Measurements from ENCODE around the gene KCNAB2.

The KCNAB2 gene

DNA sequence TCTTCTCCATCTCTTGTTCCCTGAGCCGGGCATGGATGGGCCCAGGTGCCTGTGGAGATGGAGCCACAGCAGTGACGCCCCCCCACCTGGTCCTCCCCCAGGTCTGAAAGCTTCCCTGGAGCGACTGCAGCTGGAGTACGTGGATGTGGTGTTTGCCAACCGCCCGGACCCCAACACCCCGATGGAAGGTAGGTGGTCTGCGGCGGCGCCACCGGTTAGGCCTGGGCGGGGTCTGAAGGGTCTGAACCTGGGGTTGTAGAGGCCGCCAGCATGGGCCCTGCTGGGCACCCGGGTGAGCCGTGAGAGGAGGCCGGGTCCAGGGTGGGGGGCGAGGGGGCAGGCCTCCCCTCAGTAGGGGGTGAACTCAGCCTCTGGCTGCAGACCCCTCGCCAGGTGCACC is 44.6 kb downstream of the KCNAB2 start:
- 95% methylated on average over 18 of the region's 18 CpGs for WGBS (ENCODE audit: insufficient coverage)
- peaks cover 9 to 88% (median 56%) of the 10 kb centered on the region in 4 experiments for H3K36me3 ChIP-seq (ENCODE audit: control insufficient read depth in 4 of 4, insufficient read depth in 4 of 4, low read length in 3 of 4)
- H3K27ac ChIP-seq (ENCODE audit: insufficient read depth in 1 of 2, low read depth in 1 of 2, low read length in 2 of 2, poor library complexity in 1 of 2, severe bottlenecking in 2 of 2): no peak overlapping the region
- ChIA-PET CTCF (no interaction called here), POLR2A (interaction anchor here (0.9 kb wide), 1 partner anchor 10 kb away, joined by 3 read pairs; no protein-coding TSS in a partner anchor)
- H3K27me3 ChIP-seq (replicated peaks in 2 of 5; ENCODE audit: control insufficient read depth in 4 of 5, insufficient read depth in 5 of 5, low read length in 4 of 5): no peaks in the 10 kb centered on the region
- no peak overlapping the region for H3K4me3 ChIP-seq (ENCODE audit: control insufficient read depth in 1 of 7, extremely low read depth in 1 of 7, insufficient read depth in 4 of 7, low read depth in 2 of 7, low read length in 6 of 7)
- DNase-seq: no peak
- H3K4me1 ChIP-seq (ENCODE audit: control extremely low read depth in 1 of 4, control insufficient read depth in 4 of 4, insufficient read depth in 4 of 4, low read length in 3 of 4): no peaks in the 10 kb centered on the region
- H3K9me3 ChIP-seq (ENCODE audit: control extremely low read depth in 1 of 5, control insufficient read depth in 4 of 5, insufficient read depth in 2 of 5, low read depth in 1 of 5, low read length in 4 of 5): no peaks in the 10 kb centered on the region

DNA sequence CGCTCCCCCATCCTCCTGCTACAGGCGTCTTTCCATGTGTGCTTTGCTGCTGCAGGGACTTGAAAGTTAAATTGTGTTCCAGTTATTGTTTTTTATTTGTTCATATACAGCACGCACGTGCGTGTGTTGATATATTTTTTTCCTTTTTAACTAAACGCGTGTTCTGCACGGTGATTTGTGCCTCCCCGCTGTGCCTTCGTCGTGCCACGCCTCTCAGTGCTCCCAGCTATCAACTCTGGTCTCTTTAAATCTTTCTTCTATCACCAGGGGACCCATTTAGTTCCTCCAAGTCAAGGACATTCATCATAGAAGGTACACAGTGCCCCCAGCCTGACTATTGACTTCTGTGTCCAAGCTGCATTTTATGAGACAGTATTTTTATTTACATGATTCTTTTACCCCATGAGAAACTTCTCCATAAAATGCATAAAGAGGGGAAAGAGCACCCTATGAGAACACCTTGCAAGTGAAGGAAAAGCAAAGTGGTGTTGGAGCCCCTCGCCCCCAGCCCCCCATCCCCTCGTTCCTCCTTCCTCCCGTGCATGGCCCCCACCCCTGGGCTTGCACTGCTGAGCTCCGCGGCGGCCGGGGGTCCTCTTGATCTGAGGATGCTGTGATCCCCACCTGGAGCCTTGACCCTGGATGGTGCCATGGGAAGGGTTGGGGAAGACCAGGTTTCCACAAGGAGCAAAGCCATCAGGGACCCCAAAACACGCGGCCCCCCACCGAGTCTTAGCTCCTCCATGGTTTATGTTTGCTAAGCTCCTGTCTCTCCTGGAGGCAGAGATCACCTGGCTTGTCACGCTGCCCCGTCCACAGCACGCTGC is 45.5 kb downstream of the KCNAB2 start:
- WGBS (ENCODE audit: insufficient coverage): 92% methylated on average over 12 of the region's 25 CpGs
- H3K9me3 ChIP-seq (ENCODE audit: control extremely low read depth in 1 of 5, control insufficient read depth in 4 of 5, insufficient read depth in 2 of 5, low read depth in 1 of 5, low read length in 4 of 5): no peaks in the 10 kb centered on the region
- ChIA-PET CTCF (interaction anchor here (0.9 kb wide), 1 partner anchor 39 kb away, joined by 3 read pairs; no protein-coding TSS in a partner anchor), POLR2A (interaction anchor here (0.5 to 0.9 kb wide), 2 partner anchors 9 to 18 kb away, joined by 3 to 4 read pairs; no protein-coding TSS in a partner anchor)
- no peak overlapping the region for H3K4me3 ChIP-seq (ENCODE audit: control insufficient read depth in 1 of 7, extremely low read depth in 1 of 7, insufficient read depth in 4 of 7, low read depth in 2 of 7, low read length in 6 of 7)
- no peaks in the 10 kb centered on the region for H3K4me1 ChIP-seq (ENCODE audit: control extremely low read depth in 1 of 4, control insufficient read depth in 4 of 4, insufficient read depth in 4 of 4, low read length in 3 of 4)
- no peak for DNase-seq
- no peak overlapping the region for H3K27ac ChIP-seq (ENCODE audit: insufficient read depth in 1 of 2, low read depth in 1 of 2, low read length in 2 of 2, poor library complexity in 1 of 2, severe bottlenecking in 2 of 2)
- H3K36me3 ChIP-seq (ENCODE audit: control insufficient read depth in 4 of 4, insufficient read depth in 4 of 4, low read length in 3 of 4): peaks cover 9 to 86% (median 57%) of the 10 kb centered on the region in 4 experiments
- no peaks in the 10 kb centered on the region for H3K27me3 ChIP-seq (replicated peaks in 2 of 5; ENCODE audit: control insufficient read depth in 4 of 5, insufficient read depth in 5 of 5, low read length in 4 of 5)

DNA sequence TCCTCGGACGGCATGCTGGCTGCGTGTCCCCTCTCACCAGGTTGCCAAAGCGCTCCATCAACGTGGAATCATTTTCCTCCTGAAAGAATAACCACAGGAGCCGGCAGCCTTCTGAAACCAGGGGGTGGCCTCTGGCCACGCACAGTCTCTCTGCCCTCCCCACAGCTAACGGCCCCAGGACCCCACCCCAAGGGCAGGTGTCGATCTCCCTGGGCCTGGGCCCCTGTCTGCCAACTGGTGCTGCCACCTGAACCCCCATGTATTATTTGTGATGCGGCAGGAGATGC is 46.1 kb downstream of the KCNAB2 start:
- Histone ChIP-seq H3K36me3 (ENCODE audit: control insufficient read depth in 4 of 4, insufficient read depth in 4 of 4, low read length in 3 of 4) (peaks cover 9 to 88% (median 59%) of the 10 kb centered on the region in 4 experiments), H3K4me3 (ENCODE audit: control insufficient read depth in 1 of 7, extremely low read depth in 1 of 7, insufficient read depth in 4 of 7, low read depth in 2 of 7, low read length in 6 of 7) (no peak overlapping the region), H3K4me1 (ENCODE audit: control extremely low read depth in 1 of 4, control insufficient read depth in 4 of 4, insufficient read depth in 4 of 4, low read length in 3 of 4) (no peaks in the 10 kb centered on the region), H3K27me3 (replicated peaks in 2 of 5; ENCODE audit: control insufficient read depth in 4 of 5, insufficient read depth in 5 of 5, low read length in 4 of 5) (no peaks in the 10 kb centered on the region), H3K9me3 (ENCODE audit: control extremely low read depth in 1 of 5, control insufficient read depth in 4 of 5, insufficient read depth in 2 of 5, low read depth in 1 of 5, low read length in 4 of 5) (no peaks in the 10 kb centered on the region), H3K27ac (ENCODE audit: insufficient read depth in 1 of 2, low read depth in 1 of 2, low read length in 2 of 2, poor library complexity in 1 of 2, severe bottlenecking in 2 of 2) (no peak overlapping the region)
- DNase-seq: no peak
- 94% methylated on average over 9 of the region's 10 CpGs for WGBS (ENCODE audit: insufficient coverage)
- ChIA-PET POLR2A (interaction anchor here (0.5 kb wide), 1 partner anchor 17 kb away, joined by 4 read pairs; no protein-coding TSS in a partner anchor), CTCF (interaction anchor here (0.9 kb wide), 1 partner anchor 39 kb away, joined by 3 read pairs; no protein-coding TSS in a partner anchor)

DNA sequence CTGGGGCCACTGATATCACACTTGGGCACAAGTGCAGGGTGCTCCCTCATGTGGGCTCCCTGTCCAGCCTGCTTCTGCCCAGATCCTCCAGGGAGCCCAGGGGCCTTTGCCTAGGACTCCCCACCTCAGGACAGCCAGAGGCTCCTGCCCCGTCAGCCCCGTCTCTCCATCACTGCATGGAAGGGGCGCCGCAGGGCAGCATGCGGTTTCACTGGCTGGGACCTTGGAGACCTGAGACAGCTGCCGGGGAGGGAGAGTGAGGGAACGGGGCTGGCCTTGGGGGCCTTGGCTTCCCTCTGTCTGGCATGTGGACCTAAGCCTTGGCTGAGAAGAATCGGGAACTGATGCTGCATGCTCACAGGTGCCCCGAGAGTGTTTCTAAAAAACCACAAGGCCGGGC is 46.5 kb downstream of the KCNAB2 start:
- Histone ChIP-seq H3K4me3 (ENCODE audit: control insufficient read depth in 1 of 7, extremely low read depth in 1 of 7, insufficient read depth in 4 of 7, low read depth in 2 of 7, low read length in 6 of 7) (no peak overlapping the region), H3K27ac (ENCODE audit: insufficient read depth in 1 of 2, low read depth in 1 of 2, low read length in 2 of 2, poor library complexity in 1 of 2, severe bottlenecking in 2 of 2) (no peak overlapping the region), H3K27me3 (replicated peaks in 2 of 5; ENCODE audit: control insufficient read depth in 4 of 5, insufficient read depth in 5 of 5, low read length in 4 of 5) (no peaks in the 10 kb centered on the region), H3K4me1 (ENCODE audit: control extremely low read depth in 1 of 4, control insufficient read depth in 4 of 4, insufficient read depth in 4 of 4, low read length in 3 of 4) (no peaks in the 10 kb centered on the region), H3K36me3 (ENCODE audit: control insufficient read depth in 4 of 4, insufficient read depth in 4 of 4, low read length in 3 of 4) (peaks cover 9 to 90% (median 59%) of the 10 kb centered on the region in 4 experiments), H3K9me3 (ENCODE audit: control extremely low read depth in 1 of 5, control insufficient read depth in 4 of 5, insufficient read depth in 2 of 5, low read depth in 1 of 5, low read length in 4 of 5) (no peaks in the 10 kb centered on the region)
- no peak for DNase-seq
- POLR2A ChIA-PET: interaction anchor here (0.5 kb wide), 1 partner anchor 17 kb away, joined by 4 read pairs; no protein-coding TSS in a partner anchor
- CTCF ChIA-PET: interaction anchor here (0.6 kb wide), 1 partner anchor 101 kb away, joined by 3 read pairs; no protein-coding TSS in a partner anchor
- WGBS (ENCODE audit: insufficient coverage): 98% methylated on average over 10 of the region's 10 CpGs

DNA sequence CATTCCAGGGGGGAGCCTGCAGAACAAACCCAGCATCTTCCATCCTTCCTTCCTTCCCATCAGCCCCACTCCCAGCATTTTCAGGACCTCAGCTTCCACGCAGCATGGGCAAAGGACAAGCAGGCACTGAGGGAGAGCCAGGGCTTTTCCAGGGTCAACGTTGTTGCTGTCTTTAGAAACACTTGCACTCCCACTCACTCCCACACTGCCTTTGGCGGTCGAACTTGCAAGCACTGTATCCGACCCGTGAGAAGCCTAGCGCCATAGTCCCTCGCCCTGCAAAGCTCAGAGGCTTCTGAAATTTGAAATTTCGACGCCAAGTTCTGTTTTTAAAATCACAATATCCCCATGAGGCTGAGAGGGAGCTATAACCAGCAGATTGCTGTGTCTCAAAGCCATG is 47.4 kb downstream of the KCNAB2 start:
- POLR2A ChIA-PET: no interaction called here
- DNase-seq: no peak
- Histone ChIP-seq H3K27me3 (replicated peaks in 2 of 5; ENCODE audit: control insufficient read depth in 4 of 5, insufficient read depth in 5 of 5, low read length in 4 of 5) (no peaks in the 10 kb centered on the region), H3K36me3 (ENCODE audit: control insufficient read depth in 4 of 4, insufficient read depth in 4 of 4, low read length in 3 of 4) (peaks cover 9 to 92% (median 60%) of the 10 kb centered on the region in 4 experiments), H3K4me3 (ENCODE audit: control insufficient read depth in 1 of 7, extremely low read depth in 1 of 7, insufficient read depth in 4 of 7, low read depth in 2 of 7, low read length in 6 of 7) (no peak overlapping the region), H3K9me3 (ENCODE audit: control extremely low read depth in 1 of 5, control insufficient read depth in 4 of 5, insufficient read depth in 2 of 5, low read depth in 1 of 5, low read length in 4 of 5) (no peaks in the 10 kb centered on the region), H3K4me1 (ENCODE audit: control extremely low read depth in 1 of 4, control insufficient read depth in 4 of 4, insufficient read depth in 4 of 4, low read length in 3 of 4) (no peaks in the 10 kb centered on the region), H3K27ac (ENCODE audit: insufficient read depth in 1 of 2, low read depth in 1 of 2, low read length in 2 of 2, poor library complexity in 1 of 2, severe bottlenecking in 2 of 2) (no peak overlapping the region)
- 95% methylated on average over 9 of the region's 10 CpGs for WGBS (ENCODE audit: insufficient coverage)
- CTCF ChIA-PET: interaction anchor here (0.6 kb wide), 1 partner anchor 583 kb away, joined by 3 read pairs; no protein-coding TSS in a partner anchor

DNA sequence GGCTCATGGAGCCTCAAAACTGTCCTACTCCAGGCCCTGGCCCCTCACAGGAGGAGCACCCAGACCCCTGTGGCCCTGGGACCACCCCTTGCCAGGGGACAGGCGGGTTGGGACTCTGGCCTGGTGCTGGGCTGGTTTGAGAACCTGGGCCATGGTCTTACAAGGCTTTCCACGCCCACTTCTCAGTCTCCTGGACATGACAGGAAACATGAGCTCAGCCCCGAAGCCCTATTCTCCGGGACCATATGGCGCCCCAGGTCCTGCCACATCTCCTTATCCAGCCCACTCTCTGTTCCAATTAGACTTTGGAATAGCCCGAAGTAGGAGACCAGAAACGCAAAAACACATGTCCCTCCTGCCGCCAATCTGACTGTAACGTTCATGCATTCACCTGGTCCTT is 47.9 kb downstream of the KCNAB2 start:
- ChIA-PET POLR2A (no interaction called here), CTCF (no interaction called here)
- 95% methylated on average over 9 of the region's 9 CpGs for WGBS (ENCODE audit: insufficient coverage)
- no peaks in the 10 kb centered on the region for H3K9me3 ChIP-seq (ENCODE audit: control extremely low read depth in 1 of 5, control insufficient read depth in 4 of 5, insufficient read depth in 2 of 5, low read depth in 1 of 5, low read length in 4 of 5)
- no peaks in the 10 kb centered on the region for H3K27me3 ChIP-seq (replicated peaks in 2 of 5; ENCODE audit: control insufficient read depth in 4 of 5, insufficient read depth in 5 of 5, low read length in 4 of 5)
- H3K36me3 ChIP-seq (ENCODE audit: control insufficient read depth in 4 of 4, insufficient read depth in 4 of 4, low read length in 3 of 4): peaks cover 9 to 97% (median 66%) of the 10 kb centered on the region in 4 experiments
- no peak overlapping the region for H3K27ac ChIP-seq (ENCODE audit: insufficient read depth in 1 of 2, low read depth in 1 of 2, low read length in 2 of 2, poor library complexity in 1 of 2, severe bottlenecking in 2 of 2)
- no peaks in the 10 kb centered on the region for H3K4me1 ChIP-seq (ENCODE audit: control extremely low read depth in 1 of 4, control insufficient read depth in 4 of 4, insufficient read depth in 4 of 4, low read length in 3 of 4)
- no peak for DNase-seq
- no peak overlapping the region for H3K4me3 ChIP-seq (ENCODE audit: control insufficient read depth in 1 of 7, extremely low read depth in 1 of 7, insufficient read depth in 4 of 7, low read depth in 2 of 7, low read length in 6 of 7)

DNA sequence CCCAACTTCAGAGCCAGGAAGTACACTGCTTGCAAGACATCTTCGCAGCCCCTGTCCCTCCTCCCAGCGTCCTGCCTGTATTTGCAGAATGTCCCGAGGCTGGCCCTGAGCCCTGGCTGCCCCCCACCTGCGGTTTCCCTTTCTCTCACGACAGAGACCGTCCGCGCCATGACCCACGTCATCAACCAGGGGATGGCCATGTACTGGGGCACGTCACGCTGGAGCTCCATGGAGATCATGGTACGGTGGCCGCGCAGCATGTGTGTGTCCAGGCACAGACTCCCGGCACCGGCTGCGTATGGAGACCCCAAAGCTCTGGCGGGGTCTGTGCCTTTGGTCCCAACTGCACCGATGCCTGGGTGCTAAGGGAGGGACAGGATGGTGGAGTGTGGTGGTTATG is 48.6 kb downstream of the KCNAB2 start:
- no peaks in the 10 kb centered on the region for H3K9me3 ChIP-seq (ENCODE audit: control extremely low read depth in 1 of 5, control insufficient read depth in 4 of 5, insufficient read depth in 2 of 5, low read depth in 1 of 5, low read length in 4 of 5)
- no peaks in the 10 kb centered on the region for H3K4me1 ChIP-seq (ENCODE audit: control extremely low read depth in 1 of 4, control insufficient read depth in 4 of 4, insufficient read depth in 4 of 4, low read length in 3 of 4)
- no peak overlapping the region for H3K27ac ChIP-seq (ENCODE audit: insufficient read depth in 1 of 2, low read depth in 1 of 2, low read length in 2 of 2, poor library complexity in 1 of 2, severe bottlenecking in 2 of 2)
- ChIA-PET POLR2A (no interaction called here), CTCF (no interaction called here)
- no peaks in the 10 kb centered on the region for H3K27me3 ChIP-seq (replicated peaks in 2 of 5; ENCODE audit: control insufficient read depth in 4 of 5, insufficient read depth in 5 of 5, low read length in 4 of 5)
- H3K4me3 ChIP-seq (ENCODE audit: control insufficient read depth in 1 of 7, extremely low read depth in 1 of 7, insufficient read depth in 4 of 7, low read depth in 2 of 7, low read length in 6 of 7): no peak overlapping the region
- WGBS (ENCODE audit: insufficient coverage): 92% methylated on average over 17 of the region's 19 CpGs
- no peak for DNase-seq
- H3K36me3 ChIP-seq (ENCODE audit: control insufficient read depth in 4 of 4, insufficient read depth in 4 of 4, low read length in 3 of 4): peaks cover 3 to 95% (median 65%) of the 10 kb centered on the region in 4 experiments

Measured in common myeloid progenitor, CD34-positive (primary cell).